Ovary (tissue), 9 donors: ENCODE data around the gene KLHL2. TPM values are rescaled to one million over a fixed set of nuclear protein-coding genes. Genes with fewer than 3 reads are reported as not detected.

ENCODE experiments used
- DNase-seq, 5 donors: peaks; one replicate each; pipeline ENCODE4 v3.0.0-alpha.2; 2019 to 2020
- H3K27ac ChIP-seq, 2 donors: fragments of 200-600 bp; one replicate each; pipeline versions ENCODE4 v1.5.1 to v1.8.0; 2019 to 2022
- H3K27me3 ChIP-seq: fragments of 200-600 bp; one replicate; pipeline ENCODE4 v1.8.0; 2022
- H3K36me3 ChIP-seq: fragments of 200-600 bp; sonication (generic); one replicate; pipeline ENCODE4 v1.5.1; 2019
- H3K4me1 ChIP-seq: one replicate; pipeline ENCODE4 v1.8.1; 2013; ENCODE audit warnings: mild to moderate bottlenecking, moderate library complexity; ENCODE audit not compliant: insufficient read depth
- H3K4me3 ChIP-seq: fragments of 200-600 bp; sonication (generic); one replicate; pipeline ENCODE4 v1.5.1; 2017
- H3K9me3 ChIP-seq, 2 donors: fragments of 200-600 bp in 1 of 2; sonication (generic) in 1 of 2; one replicate each; pipeline versions ENCODE4 v1.5.1 to v1.8.1; 2013 to 2019; ENCODE audit warnings: mild to moderate bottlenecking in 1 of 2, moderate library complexity in 1 of 2
- CTCF ChIP-seq, 3 donors: fragments of 450-650 bp in 2 of 3; fragments of 200-600 bp in 1 of 3; IDR thresholded peaks; one replicate each; pipeline versions ENCODE4 v1.5.1 to v1.8.0; 2016 to 2022; ENCODE audit warnings: antibody characterized with exemption in 3 of 3, mild to moderate bottlenecking in 1 of 3
- EP300 ChIP-seq: sonication (generic); formaldehyde crosslinking; IDR thresholded peaks from one replicate; pipeline ENCODE4 v1.6.1; 2017; ENCODE audit warnings: antibody characterized with exemption
- POLR2A ChIP-seq: fragments of 450-650 bp; IDR thresholded peaks from one replicate; pipeline ENCODE4 v1.6.1; 2017; ENCODE audit warnings: antibody characterized with exemption, mild to moderate bottlenecking, moderate library complexity
- WGBS, 3 donors: extraction: QIAGEN DNeasy Blood & Tissue Kit in 1 of 3; methylation state at CpG; one replicate each; pipeline versions ENCODE4 v1.1.5 to v1.1.7; 2013 to 2017; 5-methylcytosine and 5-hydroxymethylcytosine counted together
- intact Hi-C, 4 donors: fragments of 100-400 bp; cut with DNase I; formaldehyde crosslinking; loops; one replicate each; pipeline versions ENCODE4 v1.11.0 to v1.15.1; 2022 to 2023
- polyA plus RNA-seq, 2 donors: library from polyadenylated mRNA; stranded (reverse); fragments of 200-250 nt in 1 of 2; fragments of 350-450 nt in 1 of 2; fragmentation: Illumina TruSeq in 1 of 2; extraction: RNeasy Lipid Tissue Mini Kit (QIAGEN cat#74804) in 1 of 2; gene quantifications; one replicate each; pipeline ENCODE4 v1.2.3, GENCODE V29; 2013 to 2014
- total RNA-seq, 7 donors: library from RNA; depleted of rRNA in 2 of 7; stranded (reverse); fragments of >200 nt in 2 of 7; fragmentation: NEBNext Ultra II Directional in 3 of 7; extraction: Animal tissue kit (Norgen Biotek cat#: 25700) in 3 of 7; gene quantifications; one replicate each; pipeline versions ENCODE4 v1.1.0 to v1.2.4, GENCODE V29; 2016 to 2023
- donor health status: DM: no; HTN: no; CAD: no; lungs with moderate emphysema.
- donor health status: DM: no; HTN: no; CAD: no.
- donor health status: Bipolar disorder and iron deficiency.
- donor health status: DM: yes; HTN: yes; CAD: no.
- donor health status: DM: no; HTN: no; CAD: no.
- donor health status: DM: yes; HTN: yes; CAD: no.

KLHL2 gene
- total and polyA plus RNA-seq, 9 donors, result 7.2 to 19.3 (median 11.4) TPM

- Histone ChIP-seq H3K4me3 (no peak overlapping the region), H3K27ac (no peak overlapping the region), H3K36me3 (no peaks in the 10 kb centered on the region), H3K9me3 (no peaks in the 10 kb centered on the region), H3K27me3 (no peaks in the 10 kb centered on the region), H3K4me1 (no peaks in the 10 kb centered on the region)
- intact Hi-C loops, result no loop called here
- DNase-seq, result no peak
- TF ChIP-seq EP300 (no peak), POLR2A (no peak), CTCF (IDR thresholded peaks at IDR 0.05) (no peak)
- WGBS, 3 donors, result 86 to 91% (median 91%) methylated on average over 1 of the region's 1 CpG
Observed at GRCh38 chr4:165198329-165198728, 9.0 kb upstream of the KLHL2 start.

DNA sequence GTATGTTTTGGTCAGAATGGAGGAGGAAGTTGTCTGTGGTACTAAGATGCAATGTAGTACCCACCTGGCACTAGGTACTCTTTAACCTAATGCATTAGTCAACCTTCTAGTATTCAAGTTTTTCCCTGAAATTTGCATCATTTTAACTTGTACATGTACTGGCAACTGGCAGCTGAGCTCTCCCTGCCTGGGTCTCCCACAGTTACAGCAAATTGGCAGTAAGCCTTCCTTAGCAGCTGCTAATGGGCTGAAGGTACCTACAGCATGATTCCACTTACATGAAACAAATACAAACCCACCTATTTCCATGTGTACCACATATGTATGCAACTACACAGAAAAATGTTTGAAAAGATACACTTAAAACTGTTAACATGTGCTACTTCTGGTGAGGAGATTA lies 8.1 kb upstream of the KLHL2 start:
- Histone ChIP-seq H3K27me3 (no peaks in the 10 kb centered on the region), H3K27ac (no peak overlapping the region), H3K36me3 (no peaks in the 10 kb centered on the region), H3K4me3 (no peak overlapping the region), H3K4me1 (no peaks in the 10 kb centered on the region), H3K9me3 (no peaks in the 10 kb centered on the region)
- no peak for DNase-seq
- TF ChIP-seq POLR2A, result no peak
- intact Hi-C loops, result no loop called here

- Histone ChIP-seq H3K4me3 (no peak overlapping the region), H3K36me3 (no peaks in the 10 kb centered on the region), H3K4me1 (no peaks in the 10 kb centered on the region), H3K9me3 (no peaks in the 10 kb centered on the region), H3K27ac (no peak overlapping the region), H3K27me3 (no peaks in the 10 kb centered on the region)
- TF ChIP-seq EP300 (no peak), POLR2A (no peak), CTCF (IDR thresholded peaks at IDR 0.05) (no peak)
- WGBS, 3 donors, result 65 to 74% (median 69%) methylated on average over 2 of the region's 2 CpGs
- DNase-seq, result no peak
- intact Hi-C loops, result no loop called here
Observed at GRCh38 chr4:165199722-165200121, 7.6 kb upstream of the KLHL2 start.

DNA sequence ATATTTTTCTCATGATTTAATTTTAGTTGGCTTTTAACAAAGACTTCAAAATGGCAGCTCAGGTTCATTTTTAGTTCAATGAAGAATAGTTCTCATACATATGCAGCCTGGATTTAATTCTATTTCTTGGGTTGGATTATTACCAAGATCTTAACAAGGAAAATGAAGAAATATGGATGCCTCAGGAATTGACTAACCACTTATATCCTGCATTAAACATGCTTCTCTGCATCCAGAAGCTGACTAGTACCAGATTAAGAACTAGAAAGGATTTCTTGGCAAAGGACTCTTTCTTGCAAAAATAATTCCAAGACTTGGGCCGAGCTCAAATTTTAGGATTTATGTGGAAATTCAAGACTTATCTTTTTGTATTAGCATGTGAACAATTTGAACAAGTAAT lies 5.6 kb upstream of the KLHL2 start:
- peaks cover 4% of the 10 kb centered on the region for H3K4me1 ChIP-seq
- H3K36me3 ChIP-seq, result no peaks in the 10 kb centered on the region
- H3K4me3 ChIP-seq, result no peak overlapping the region
- 55 to 70% (median 66%) methylated on average over 1 of the region's 1 CpG for WGBS, 3 donors
- DNase-seq, result no peak
- intact Hi-C loops, result no loop called here
- no peak overlapping the region for H3K27ac ChIP-seq
- H3K9me3 ChIP-seq, result no peaks in the 10 kb centered on the region
- no peaks in the 10 kb centered on the region for H3K27me3 ChIP-seq
- TF ChIP-seq CTCF (IDR thresholded peaks at IDR 0.05) (no peak), POLR2A (no peak), EP300 (no peak)

- no peak for TF ChIP-seq POLR2A
- TF ChIP-seq EP300, result no peak
- no peak for TF ChIP-seq CTCF (IDR thresholded peaks at IDR 0.05)
- peaks cover 4% of the 10 kb centered on the region for H3K4me1 ChIP-seq
- intact Hi-C loops, result no loop called here
- no peak overlapping the region for H3K4me3 ChIP-seq
- DNase-seq, result no peak
- H3K27ac ChIP-seq, result no peak overlapping the region
- H3K36me3 ChIP-seq, result no peaks in the 10 kb centered on the region
- whole genome bisulfite sequencing, 3 donors, result 81 to 84% (median 84%) methylated on average over 8 of the region's 8 CpGs
- no peaks in the 10 kb centered on the region for H3K9me3 ChIP-seq
- no peaks in the 10 kb centered on the region for H3K27me3 ChIP-seq
Observed at GRCh38 chr4:165203541-165204461, 3.6 kb upstream of the KLHL2 start.
